Adrenal gland (tissue), 5 donors: ENCODE measurements around the gene ABHD3.

Source experiments
- CTCF ChIP-seq, 6 experiments: fragments of 450-650 bp in 4 of 6; fragments of 200-600 bp in 2 of 6; sonication (generic) in 1 of 6; IDR thresholded peaks; 1 replicate in 5 of 6; 2 replicates in 1 of 6; pipeline versions ENCODE4 v1.5.1 to v1.8.0; 2016 to 2021; ENCODE audit warnings: antibody characterized with exemption in 6 of 6, mild to moderate bottlenecking in 2 of 6, moderate library complexity in 1 of 6
- POLR2A ChIP-seq, 2 donors: fragments of 450-650 bp; IDR thresholded peaks; one replicate each; pipeline ENCODE4 v1.6.1; 2017; ENCODE audit warnings: antibody characterized with exemption in 2 of 2, mild to moderate bottlenecking in 2 of 2, moderate library complexity in 1 of 2
- donor health status: DM: no; HTN: no; CAD: no.

GRCh38 chr18:21745231-21745630 is 40.7 kb upstream of the ABHD3 start:
- no peak for TF ChIP-seq CTCF (IDR thresholded peaks at IDR 0.05)
- TF ChIP-seq POLR2A (IDR thresholded peaks at IDR 0.05), result no peak
